Esophagus muscularis mucosa (tissue), 3 donors: ENCODE data around the gene PITPNM3.

Experiments used
- POLR2A ChIP-seq: fragments of 450-650 bp; IDR thresholded peaks from one replicate; pipeline ENCODE4 v1.6.1; 2017; ENCODE audit warnings: antibody characterized with exemption, moderate library complexity, mild to moderate bottlenecking, low read depth
- POLR2AphosphoS5 ChIP-seq, 2 donors: sonication (generic); formaldehyde crosslinking; IDR thresholded peaks; one replicate each; pipeline ENCODE4 v1.6.1; 2017; ENCODE audit warnings: antibody characterized with exemption in 2 of 2
- TF ChIP-seq, protein P1 (sequence below), 3 experiments: fragments of 200-600 bp in 2 of 3; fragments of 450-650 bp in 1 of 3; sonication (generic) in 2 of 3; IDR thresholded peaks; one replicate each; pipeline ENCODE4 v1.5.1; 2017 to 2019; ENCODE audit warnings: antibody characterized with exemption in 3 of 3, mild to moderate bottlenecking in 2 of 3, moderate library complexity in 1 of 3

DNA sequence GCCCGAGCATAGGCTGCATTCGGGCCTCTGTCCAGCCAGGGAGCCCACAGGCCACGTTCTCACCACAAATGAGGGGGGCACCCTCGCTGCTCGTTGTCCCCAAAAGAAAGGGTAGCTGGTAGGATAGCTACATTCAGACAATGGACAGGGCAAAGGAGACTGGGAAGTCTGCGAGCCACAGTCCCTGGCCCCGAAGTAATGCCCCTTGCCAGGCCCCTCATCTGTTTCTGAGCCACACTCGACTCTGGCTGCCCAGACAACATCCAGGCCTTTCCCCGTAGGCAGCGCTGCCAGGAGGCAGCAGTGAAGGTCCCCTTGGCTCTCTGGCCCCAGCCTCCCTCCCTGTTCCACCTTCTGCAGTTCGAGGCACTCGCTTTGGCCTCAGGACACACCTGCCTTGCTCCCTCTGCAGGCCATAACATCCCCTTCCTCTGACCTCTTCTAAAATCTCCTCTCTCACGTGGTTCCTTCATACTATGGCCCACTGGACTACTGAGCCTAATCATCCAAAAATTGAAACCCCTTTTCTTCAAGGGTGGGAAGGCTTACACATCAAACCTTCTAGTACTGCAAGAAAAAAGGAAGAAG, 133.6 kb downstream of the PITPNM3 start:
- TF ChIP-seq, protein P1, sequence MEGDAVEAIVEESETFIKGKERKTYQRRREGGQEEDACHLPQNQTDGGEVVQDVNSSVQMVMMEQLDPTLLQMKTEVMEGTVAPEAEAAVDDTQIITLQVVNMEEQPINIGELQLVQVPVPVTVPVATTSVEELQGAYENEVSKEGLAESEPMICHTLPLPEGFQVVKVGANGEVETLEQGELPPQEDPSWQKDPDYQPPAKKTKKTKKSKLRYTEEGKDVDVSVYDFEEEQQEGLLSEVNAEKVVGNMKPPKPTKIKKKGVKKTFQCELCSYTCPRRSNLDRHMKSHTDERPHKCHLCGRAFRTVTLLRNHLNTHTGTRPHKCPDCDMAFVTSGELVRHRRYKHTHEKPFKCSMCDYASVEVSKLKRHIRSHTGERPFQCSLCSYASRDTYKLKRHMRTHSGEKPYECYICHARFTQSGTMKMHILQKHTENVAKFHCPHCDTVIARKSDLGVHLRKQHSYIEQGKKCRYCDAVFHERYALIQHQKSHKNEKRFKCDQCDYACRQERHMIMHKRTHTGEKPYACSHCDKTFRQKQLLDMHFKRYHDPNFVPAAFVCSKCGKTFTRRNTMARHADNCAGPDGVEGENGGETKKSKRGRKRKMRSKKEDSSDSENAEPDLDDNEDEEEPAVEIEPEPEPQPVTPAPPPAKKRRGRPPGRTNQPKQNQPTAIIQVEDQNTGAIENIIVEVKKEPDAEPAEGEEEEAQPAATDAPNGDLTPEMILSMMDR (IDR thresholded peaks at IDR 0.05), result no peak
- TF ChIP-seq POLR2A (no peak), POLR2AphosphoS5 (IDR thresholded peaks at IDR 0.05) (no peak)
